Mammary epithelial cell (primary cell): ENCODE results near the gene IL24.

Experiments used
- EZH2 ChIP-seq: IDR thresholded peaks from 2 replicates; pipeline ENCODE4 v1.6.1; 2012; ENCODE audit warnings: low read length, inconsistent platforms, borderline replicate concordance
- TF ChIP-seq, protein P1 (sequence below), 2 donors: IDR thresholded peaks in 1 of 2; conservative IDR thresholded peaks in 1 of 2; 2 replicates each; pipeline ENCODE4 v1.5.1; 2011 to 2012; ENCODE audit warnings: inconsistent platforms in 2 of 2, low read length in 2 of 2, mild to moderate bottlenecking in 2 of 2, control low read depth in 1 of 2, low read depth in 1 of 2; ENCODE audit not compliant: insufficient read depth in 1 of 2; ENCODE audit errors: extremely low read depth in 1 of 2

GRCh38 chr1:206890125-206891060 lies 6.8 kb upstream of the IL24 start:
- TF ChIP-seq, protein P1, sequence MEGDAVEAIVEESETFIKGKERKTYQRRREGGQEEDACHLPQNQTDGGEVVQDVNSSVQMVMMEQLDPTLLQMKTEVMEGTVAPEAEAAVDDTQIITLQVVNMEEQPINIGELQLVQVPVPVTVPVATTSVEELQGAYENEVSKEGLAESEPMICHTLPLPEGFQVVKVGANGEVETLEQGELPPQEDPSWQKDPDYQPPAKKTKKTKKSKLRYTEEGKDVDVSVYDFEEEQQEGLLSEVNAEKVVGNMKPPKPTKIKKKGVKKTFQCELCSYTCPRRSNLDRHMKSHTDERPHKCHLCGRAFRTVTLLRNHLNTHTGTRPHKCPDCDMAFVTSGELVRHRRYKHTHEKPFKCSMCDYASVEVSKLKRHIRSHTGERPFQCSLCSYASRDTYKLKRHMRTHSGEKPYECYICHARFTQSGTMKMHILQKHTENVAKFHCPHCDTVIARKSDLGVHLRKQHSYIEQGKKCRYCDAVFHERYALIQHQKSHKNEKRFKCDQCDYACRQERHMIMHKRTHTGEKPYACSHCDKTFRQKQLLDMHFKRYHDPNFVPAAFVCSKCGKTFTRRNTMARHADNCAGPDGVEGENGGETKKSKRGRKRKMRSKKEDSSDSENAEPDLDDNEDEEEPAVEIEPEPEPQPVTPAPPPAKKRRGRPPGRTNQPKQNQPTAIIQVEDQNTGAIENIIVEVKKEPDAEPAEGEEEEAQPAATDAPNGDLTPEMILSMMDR (conservative IDR thresholded peaks at IDR 0.05 in 1 of 2, IDR thresholded peaks at IDR 0.05 in 1 of 2; ENCODE audit: extremely low read depth in 1 of 2, insufficient read depth in 1 of 2, low read depth in 1 of 2, low read length in 2 of 2) = no peak
- no peak for TF ChIP-seq EZH2
